HUES48 (cell line): ENCODE results near the gene ENO3.
"Not testable (repeated sequence)": the region's sequence is repeated elsewhere in the genome, so short reads cannot be mapped to it uniquely, and the experiment has no call there.

Experiments used
- H3K27ac ChIP-seq: one replicate; pipeline ENCODE4 v1.7.0; 2013; ENCODE audit warnings: low read depth, low read length, inconsistent platforms
- H3K27me3 ChIP-seq: 2 replicates; pipeline ENCODE4 v1.6.1; 2013; ENCODE audit warnings: mild to moderate bottlenecking, low read length; ENCODE audit not compliant: control insufficient read depth, insufficient read depth
- H3K36me3 ChIP-seq: 2 replicates; pipeline ENCODE4 v1.6.1; 2013; ENCODE audit warnings: low read length; ENCODE audit not compliant: control insufficient read depth, insufficient read depth
- H3K4me1 ChIP-seq: 2 replicates; pipeline ENCODE4 v1.6.1; 2013; ENCODE audit warnings: mild to moderate bottlenecking, low read length; ENCODE audit not compliant: control insufficient read depth, insufficient read depth
- H3K4me3 ChIP-seq: 2 replicates; pipeline ENCODE4 v1.5.1; 2013; ENCODE audit warnings: mild to moderate bottlenecking, low read depth, low read length
- H3K9ac ChIP-seq: 2 replicates; pipeline ENCODE4 v1.6.1; 2013; ENCODE audit warnings: mild to moderate bottlenecking, low read depth, low read length, moderate library complexity
- H3K9me3 ChIP-seq: 2 replicates; pipeline ENCODE4 v1.6.1; 2013; ENCODE audit warnings: low read length; ENCODE audit not compliant: control insufficient read depth, insufficient read depth

ENO3 gene

GRCh38 chr17:4920351-4921048 lies 30.4 kb upstream of the ENO3 start:
- Histone ChIP-seq H3K4me1 (peaks cover 4% of the 10 kb centered on the region; the same call in 1 of the 2 replicates), H3K9ac (no peak overlapping the region), H3K4me3 (no peak overlapping the region), H3K9me3 (no peaks in the 10 kb centered on the region), H3K27ac (no peak overlapping the region), H3K27me3 (no peaks in the 10 kb centered on the region), H3K36me3 (no peaks in the 10 kb centered on the region)

DNA sequence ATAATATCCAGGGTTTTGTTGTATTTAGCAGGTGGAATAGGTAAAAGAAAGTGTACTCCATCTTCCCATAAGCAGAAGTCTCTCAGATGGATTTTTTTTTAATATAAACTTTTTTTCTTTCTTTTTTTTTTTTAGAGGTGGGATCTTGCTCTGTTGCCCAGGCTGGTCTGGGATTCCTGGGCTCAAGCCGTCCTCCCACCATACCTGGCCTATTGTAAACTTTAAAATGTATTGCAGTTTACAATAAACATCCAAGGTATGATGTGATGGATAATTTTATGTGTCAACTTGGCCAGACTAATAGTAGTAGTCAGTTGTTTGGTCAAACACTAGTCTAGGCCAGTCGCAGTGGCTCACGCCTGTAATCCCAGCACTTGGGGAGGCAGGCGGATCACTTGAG lies 29.6 kb upstream of the ENO3 start:
- H3K4me3 ChIP-seq, result no peak overlapping the region
- H3K4me1 ChIP-seq, result peaks cover 4% of the 10 kb centered on the region; the same call in 1 of the 2 replicates
- H3K9me3 ChIP-seq, result no peaks in the 10 kb centered on the region
- H3K27me3 ChIP-seq, result no peaks in the 10 kb centered on the region
- no peak overlapping the region for H3K27ac ChIP-seq
- no peak overlapping the region for H3K9ac ChIP-seq
- no peaks in the 10 kb centered on the region for H3K36me3 ChIP-seq

- H3K27me3 ChIP-seq, H3K9ac ChIP-seq, H3K4me3 ChIP-seq, H3K9me3 ChIP-seq, H3K27ac ChIP-seq, H3K4me1 ChIP-seq, H3K36me3 ChIP-seq: not testable (repeated sequence)
Observed at GRCh38 chr17:4926577-4927335, 24.2 kb upstream of the ENO3 start.

DNA sequence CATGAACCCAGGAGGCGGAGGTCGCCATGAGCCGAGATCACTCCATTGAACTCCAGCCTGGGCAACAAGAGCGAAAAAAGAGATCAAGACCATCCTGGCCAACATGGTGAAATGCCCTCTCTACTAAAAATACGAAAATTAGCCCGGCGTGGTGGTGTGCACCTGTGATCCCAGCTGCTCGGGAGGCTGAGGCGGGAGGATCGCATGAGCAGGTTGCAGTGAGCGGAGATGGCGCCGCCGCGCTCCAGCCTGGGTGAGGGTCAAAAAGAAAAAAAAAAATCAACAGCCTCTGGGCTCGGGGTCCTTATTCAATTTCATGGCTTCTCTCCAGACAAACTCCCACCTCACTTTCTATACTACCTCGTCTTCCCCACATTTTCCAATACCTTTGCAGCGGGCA lies 22.0 kb upstream of the ENO3 start:
- Histone ChIP-seq H3K9me3 (no peaks in the 10 kb centered on the region), H3K27ac (no peak overlapping the region), H3K36me3 (peaks cover 3% of the 10 kb centered on the region; the same call in 1 of the 2 replicates), H3K9ac (no peak overlapping the region), H3K4me1 (no peaks in the 10 kb centered on the region), H3K4me3 (no peak overlapping the region), H3K27me3 (no peaks in the 10 kb centered on the region)

DNA sequence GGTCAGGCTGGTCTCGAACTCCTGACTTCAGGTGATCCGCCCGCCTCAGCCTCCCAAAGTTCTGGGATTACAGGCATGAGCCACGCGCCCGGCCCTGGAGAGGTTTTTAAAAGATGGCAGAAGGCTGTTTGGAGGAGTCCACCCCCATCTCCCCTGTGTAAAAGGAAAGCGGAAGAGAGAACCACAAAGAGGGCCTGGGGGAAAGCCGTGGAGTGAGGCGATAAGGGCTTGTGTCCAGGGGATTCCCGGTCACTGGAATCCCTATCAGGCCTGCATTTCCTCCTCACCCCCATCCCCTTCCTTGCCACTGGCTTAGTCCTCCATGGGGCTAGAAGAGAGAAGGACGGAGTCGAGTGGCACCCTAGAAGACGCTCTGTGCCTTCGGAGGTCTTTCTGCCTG lies 19.0 kb upstream of the ENO3 start, which contains the start of gene GP1BA:
Gene GP1BA (plus strand): TSS at position 315 of the 400 bp plus-strand sequence. CDS start 328 bp downstream, outside the sequence.
- Histone ChIP-seq H3K9ac (no peak within 1 kb of the TSS), H3K4me1 (no peaks in the 10 kb centered on the region), H3K9me3 (no peaks in the 10 kb centered on the region), H3K27me3 (no peaks in the 10 kb centered on the region), H3K4me3 (no peak within 1 kb of the TSS), H3K36me3 (peaks cover 16% of the 10 kb centered on the region; the same call in 1 of the 2 replicates), H3K27ac (no peak within 1 kb of the TSS)

DNA sequence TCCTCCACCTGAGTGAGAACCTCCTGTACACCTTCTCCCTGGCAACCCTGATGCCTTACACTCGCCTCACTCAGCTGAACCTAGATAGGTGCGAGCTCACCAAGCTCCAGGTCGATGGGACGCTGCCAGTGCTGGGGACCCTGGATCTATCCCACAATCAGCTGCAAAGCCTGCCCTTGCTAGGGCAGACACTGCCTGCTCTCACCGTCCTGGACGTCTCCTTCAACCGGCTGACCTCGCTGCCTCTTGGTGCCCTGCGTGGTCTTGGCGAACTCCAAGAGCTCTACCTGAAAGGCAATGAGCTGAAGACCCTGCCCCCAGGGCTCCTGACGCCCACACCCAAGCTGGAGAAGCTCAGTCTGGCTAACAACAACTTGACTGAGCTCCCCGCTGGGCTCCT lies 18.2 kb upstream of the ENO3 start:
- no peaks in the 10 kb centered on the region for H3K27me3 ChIP-seq
- H3K9me3 ChIP-seq, result no peaks in the 10 kb centered on the region
- no peaks in the 10 kb centered on the region for H3K4me1 ChIP-seq
- peaks cover 24% of the 10 kb centered on the region for H3K36me3 ChIP-seq
- no peak overlapping the region for H3K4me3 ChIP-seq
- H3K9ac ChIP-seq, result no peak overlapping the region
- H3K27ac ChIP-seq, result no peak overlapping the region

DNA sequence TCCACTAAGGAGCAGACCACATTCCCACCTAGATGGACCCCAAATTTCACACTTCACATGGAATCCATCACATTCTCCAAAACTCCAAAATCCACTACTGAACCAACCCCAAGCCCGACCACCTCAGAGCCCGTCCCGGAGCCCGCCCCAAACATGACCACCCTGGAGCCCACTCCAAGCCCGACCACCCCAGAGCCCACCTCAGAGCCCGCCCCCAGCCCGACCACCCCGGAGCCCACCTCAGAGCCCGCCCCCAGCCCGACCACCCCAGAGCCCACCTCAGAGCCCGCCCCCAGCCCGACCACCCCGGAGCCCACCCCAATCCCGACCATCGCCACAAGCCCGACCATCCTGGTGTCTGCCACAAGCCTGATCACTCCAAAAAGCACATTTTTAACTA lies 17.3 kb upstream of the ENO3 start:
- peaks cover 33% of the 10 kb centered on the region for H3K36me3 ChIP-seq
- no peak overlapping the region for H3K9ac ChIP-seq
- no peak overlapping the region for H3K27ac ChIP-seq
- H3K9me3 ChIP-seq, result no peaks in the 10 kb centered on the region
- H3K27me3 ChIP-seq, result no peaks in the 10 kb centered on the region
- 0 out of 2 replicates have a peak, but pooled peaks cover 3% of the 10 kb centered on the region for H3K4me1 ChIP-seq
- H3K4me3 ChIP-seq, result no peak overlapping the region

GRCh38 chr17:4934173-4934979 lies 16.5 kb upstream of the ENO3 start:
- Histone ChIP-seq H3K9me3 (no peaks in the 10 kb centered on the region), H3K9ac (no peak overlapping the region), H3K36me3 (peaks cover 34% of the 10 kb centered on the region), H3K27me3 (no peaks in the 10 kb centered on the region), H3K4me1 (0 out of 2 replicates have a peak, but pooled peaks cover 6% of the 10 kb centered on the region), H3K4me3 (no peak overlapping the region), H3K27ac (peak overlapping the region; percentile 26)

- no peak overlapping the region for H3K4me3 ChIP-seq
- H3K27ac ChIP-seq, result no peak overlapping the region
- H3K4me1 ChIP-seq, result 0 out of 2 replicates have a peak, but pooled peaks cover 6% of the 10 kb centered on the region
- no peak overlapping the region for H3K9ac ChIP-seq
- H3K36me3 ChIP-seq, result peaks cover 34% of the 10 kb centered on the region
- H3K27me3 ChIP-seq, result no peaks in the 10 kb centered on the region
- H3K9me3 ChIP-seq, result no peaks in the 10 kb centered on the region
Observed at GRCh38 chr17:4935650-4936049, 15.3 kb upstream of the ENO3 start.

DNA sequence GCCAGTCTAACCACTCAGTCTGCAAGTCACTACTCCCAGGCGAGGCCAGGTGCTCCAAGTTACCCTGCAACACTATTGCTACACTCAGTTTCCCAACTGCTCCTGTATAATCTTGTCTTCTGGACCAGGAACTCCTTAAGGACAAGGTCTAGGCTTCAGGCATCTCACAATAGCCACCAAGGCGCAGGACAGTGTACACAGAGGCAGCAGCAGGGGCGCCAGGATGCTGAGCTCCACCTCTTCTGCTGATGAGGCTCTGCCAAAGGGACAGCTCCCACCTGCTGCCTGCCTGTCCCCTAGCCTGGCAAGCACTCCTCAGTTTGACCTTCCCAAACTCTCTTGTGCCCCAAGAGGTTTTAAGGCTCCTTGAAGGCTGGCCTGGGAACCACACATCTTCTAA lies 14.5 kb upstream of the ENO3 start:
- Histone ChIP-seq H3K36me3 (peaks cover 31% of the 10 kb centered on the region), H3K4me3 (no peak overlapping the region), H3K27me3 (no peaks in the 10 kb centered on the region), H3K27ac (no peak overlapping the region), H3K9me3 (no peaks in the 10 kb centered on the region), H3K4me1 (peaks cover 10% of the 10 kb centered on the region; the same call in 1 of the 2 replicates), H3K9ac (no peak overlapping the region)
